ENCODE results near the gene ARHGAP15.

DNA sequence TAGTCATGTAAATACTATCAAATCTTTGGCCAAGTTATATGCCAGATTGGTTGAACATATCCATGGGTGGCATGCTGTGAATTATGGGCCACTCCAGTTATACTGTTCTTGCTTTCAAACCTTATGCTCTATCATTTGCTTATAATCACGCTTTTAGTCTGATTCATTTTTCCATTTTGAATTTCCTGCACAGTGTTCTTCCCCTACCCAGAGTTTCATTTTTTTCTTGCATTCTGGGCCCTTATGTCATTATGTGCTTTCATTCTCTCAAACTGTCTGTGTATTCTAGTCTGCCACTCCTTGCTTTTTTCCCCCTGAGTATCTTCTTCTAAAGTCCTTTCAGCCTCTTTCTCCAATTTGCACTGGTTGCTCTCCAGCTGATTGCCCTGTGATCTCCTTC is 364.1 kb downstream of the ARHGAP15 start:
- TF ChIP-seq, protein P1, sequence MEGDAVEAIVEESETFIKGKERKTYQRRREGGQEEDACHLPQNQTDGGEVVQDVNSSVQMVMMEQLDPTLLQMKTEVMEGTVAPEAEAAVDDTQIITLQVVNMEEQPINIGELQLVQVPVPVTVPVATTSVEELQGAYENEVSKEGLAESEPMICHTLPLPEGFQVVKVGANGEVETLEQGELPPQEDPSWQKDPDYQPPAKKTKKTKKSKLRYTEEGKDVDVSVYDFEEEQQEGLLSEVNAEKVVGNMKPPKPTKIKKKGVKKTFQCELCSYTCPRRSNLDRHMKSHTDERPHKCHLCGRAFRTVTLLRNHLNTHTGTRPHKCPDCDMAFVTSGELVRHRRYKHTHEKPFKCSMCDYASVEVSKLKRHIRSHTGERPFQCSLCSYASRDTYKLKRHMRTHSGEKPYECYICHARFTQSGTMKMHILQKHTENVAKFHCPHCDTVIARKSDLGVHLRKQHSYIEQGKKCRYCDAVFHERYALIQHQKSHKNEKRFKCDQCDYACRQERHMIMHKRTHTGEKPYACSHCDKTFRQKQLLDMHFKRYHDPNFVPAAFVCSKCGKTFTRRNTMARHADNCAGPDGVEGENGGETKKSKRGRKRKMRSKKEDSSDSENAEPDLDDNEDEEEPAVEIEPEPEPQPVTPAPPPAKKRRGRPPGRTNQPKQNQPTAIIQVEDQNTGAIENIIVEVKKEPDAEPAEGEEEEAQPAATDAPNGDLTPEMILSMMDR (IDR thresholded peaks at IDR 0.05) = no peak
- no peak for TF ChIP-seq SREBF2 (IDR thresholded peaks at IDR 0.05)
- no peak for TF ChIP-seq MAX (IDR thresholded peaks at IDR 0.05)
- TF ChIP-seq KDM5A (IDR thresholded peaks at IDR 0.05) = no peak
- no peak for TF ChIP-seq GATA3 (IDR thresholded peaks at IDR 0.05; ENCODE audit: borderline replicate concordance)
- no peak for TF ChIP-seq CEBPB (IDR thresholded peaks at IDR 0.05)
- no peak for TF ChIP-seq POLR2AphosphoS2 (conservative IDR thresholded peaks at IDR 0.05; ENCODE audit: low read length)
- TF ChIP-seq ZNF302 (CRISPR knock-in tag; IDR thresholded peaks at IDR 0.05) = no peak
- no peak for TF ChIP-seq CBX2 (IDR thresholded peaks at IDR 0.05; ENCODE audit: borderline replicate concordance, low read depth)
- no peak for TF ChIP-seq JUNB (IDR thresholded peaks at IDR 0.05)

All from A549 (cell line).